ENCODE results near the gene NUFIP1.
A peak's percentile ranks its signal among the peaks of the same experiment; 100 is the strongest.
"Not testable (repeated sequence)": the region's sequence is repeated elsewhere in the genome, so short reads cannot be mapped to it uniquely, and the experiment has no call there.

NUFIP1 gene

GRCh38 chr13:44908266-44908665 is 81.0 kb downstream of the NUFIP1 start:
- no peaks in the 10 kb centered on the region for H3K36me3 ChIP-seq (ENCODE audit: control insufficient read depth in 5 of 5, insufficient read depth in 5 of 5, low read length in 5 of 5)
- peaks cover 0 to 5% (median 5%) of the 10 kb centered on the region in 5 donors for H3K9me3 ChIP-seq (ENCODE audit: control insufficient read depth in 5 of 5, low read length in 5 of 5)
- no peak overlapping the region for H3K9ac ChIP-seq (ENCODE audit: low read length in 5 of 5)
- no peak overlapping the region for H3K4me3 ChIP-seq (ENCODE audit: low read depth in 1 of 5, low read length in 5 of 5)
- H3K4me1 ChIP-seq (ENCODE audit: control insufficient read depth in 5 of 5, insufficient read depth in 5 of 5, low read length in 5 of 5): peaks cover 6 to 31% (median 24%) of the 10 kb centered on the region in 5 donors
- no peaks in the 10 kb centered on the region for H3K27me3 ChIP-seq (ENCODE audit: control insufficient read depth in 5 of 5, insufficient read depth in 4 of 5, low read length in 5 of 5)
- H3K27ac ChIP-seq (ENCODE audit: low read depth, low read length): no peak overlapping the region

GRCh38 chr13:44906713-44907112 is 82.6 kb downstream of the NUFIP1 start:
- H3K27me3 ChIP-seq (ENCODE audit: control insufficient read depth in 5 of 5, insufficient read depth in 4 of 5, low read length in 5 of 5): no peaks in the 10 kb centered on the region
- H3K9ac ChIP-seq (ENCODE audit: low read length in 5 of 5): no peak overlapping the region
- peaks cover 0 to 5% (median 5%) of the 10 kb centered on the region in 5 donors for H3K9me3 ChIP-seq (ENCODE audit: control insufficient read depth in 5 of 5, low read length in 5 of 5)
- H3K4me1 ChIP-seq (ENCODE audit: control insufficient read depth in 5 of 5, insufficient read depth in 5 of 5, low read length in 5 of 5): peaks cover 6 to 31% (median 25%) of the 10 kb centered on the region in 5 donors
- no peaks in the 10 kb centered on the region for H3K36me3 ChIP-seq (ENCODE audit: control insufficient read depth in 5 of 5, insufficient read depth in 5 of 5, low read length in 5 of 5)
- no peak overlapping the region for H3K27ac ChIP-seq (ENCODE audit: low read depth, low read length)
- no peak overlapping the region for H3K4me3 ChIP-seq (ENCODE audit: low read depth in 1 of 5, low read length in 5 of 5)

DNA sequence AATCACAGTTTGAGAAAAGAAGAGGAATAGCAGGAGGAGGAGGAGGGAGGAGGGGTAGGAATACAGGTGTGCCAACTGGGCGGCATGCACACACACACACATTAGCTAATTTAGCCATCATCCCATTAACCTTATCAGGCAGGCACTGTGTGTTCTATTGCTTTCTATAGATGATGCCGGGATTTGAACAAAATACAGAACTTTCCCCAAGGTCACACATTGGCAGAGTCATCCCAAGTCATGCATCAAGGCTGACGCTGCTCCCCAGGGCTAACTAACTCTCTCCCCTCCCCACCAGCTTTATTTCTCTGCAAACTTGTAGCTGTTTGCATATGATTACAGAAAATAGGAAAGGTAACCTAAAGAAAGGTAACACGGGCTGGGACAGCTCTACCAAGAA is 83.0 kb downstream of the NUFIP1 start:
- Histone ChIP-seq H3K9me3 (ENCODE audit: control insufficient read depth in 5 of 5, low read length in 5 of 5) (peaks cover 0 to 3% (median 1%) of the 10 kb centered on the region in 5 donors), H3K4me3 (ENCODE audit: low read depth in 1 of 5, low read length in 5 of 5) (no peak overlapping the region), H3K27ac (ENCODE audit: low read depth, low read length) (no peak overlapping the region), H3K36me3 (ENCODE audit: control insufficient read depth in 5 of 5, insufficient read depth in 5 of 5, low read length in 5 of 5) (no peaks in the 10 kb centered on the region), H3K4me1 (ENCODE audit: control insufficient read depth in 5 of 5, insufficient read depth in 5 of 5, low read length in 5 of 5) (peaks cover 6 to 31% (median 25%) of the 10 kb centered on the region in 5 donors), H3K27me3 (ENCODE audit: control insufficient read depth in 5 of 5, insufficient read depth in 4 of 5, low read length in 5 of 5) (no peaks in the 10 kb centered on the region), H3K9ac (ENCODE audit: low read length in 5 of 5) (no peak overlapping the region)

- peaks cover 6 to 31% (median 25%) of the 10 kb centered on the region in 5 donors for H3K4me1 ChIP-seq (ENCODE audit: control insufficient read depth in 5 of 5, insufficient read depth in 5 of 5, low read length in 5 of 5)
- H3K9me3 ChIP-seq (ENCODE audit: control insufficient read depth in 5 of 5, low read length in 5 of 5): no peaks in the 10 kb centered on the region
- H3K27ac ChIP-seq (ENCODE audit: low read depth, low read length): no peak overlapping the region
- no peaks in the 10 kb centered on the region for H3K36me3 ChIP-seq (ENCODE audit: control insufficient read depth in 5 of 5, insufficient read depth in 5 of 5, low read length in 5 of 5)
- no peak overlapping the region for H3K9ac ChIP-seq (ENCODE audit: low read length in 5 of 5)
- H3K4me3 ChIP-seq (ENCODE audit: low read depth in 1 of 5, low read length in 5 of 5): no peak overlapping the region
- H3K27me3 ChIP-seq (ENCODE audit: control insufficient read depth in 5 of 5, insufficient read depth in 4 of 5, low read length in 5 of 5): no peaks in the 10 kb centered on the region
These were observed 83.7 kb downstream of the NUFIP1 start for GRCh38 chr13:44905556-44905955.

- Histone ChIP-seq H3K36me3 (ENCODE audit: control insufficient read depth in 5 of 5, insufficient read depth in 5 of 5, low read length in 5 of 5) (no peaks in the 10 kb centered on the region), H3K27ac (ENCODE audit: low read depth, low read length) (no peak overlapping the region), H3K27me3 (ENCODE audit: control insufficient read depth in 5 of 5, insufficient read depth in 4 of 5, low read length in 5 of 5) (no peaks in the 10 kb centered on the region), H3K4me3 (ENCODE audit: low read depth in 1 of 5, low read length in 5 of 5) (no peak overlapping the region), H3K9me3 (ENCODE audit: control insufficient read depth in 5 of 5, low read length in 5 of 5) (no peaks in the 10 kb centered on the region), H3K9ac (ENCODE audit: low read length in 5 of 5) (no peak overlapping the region), H3K4me1 (ENCODE audit: control insufficient read depth in 5 of 5, insufficient read depth in 5 of 5, low read length in 5 of 5) (peaks cover 6 to 31% (median 25%) of the 10 kb centered on the region in 5 donors)
These were observed 84.3 kb downstream of the NUFIP1 start for GRCh38 chr13:44904967-44905366.

DNA sequence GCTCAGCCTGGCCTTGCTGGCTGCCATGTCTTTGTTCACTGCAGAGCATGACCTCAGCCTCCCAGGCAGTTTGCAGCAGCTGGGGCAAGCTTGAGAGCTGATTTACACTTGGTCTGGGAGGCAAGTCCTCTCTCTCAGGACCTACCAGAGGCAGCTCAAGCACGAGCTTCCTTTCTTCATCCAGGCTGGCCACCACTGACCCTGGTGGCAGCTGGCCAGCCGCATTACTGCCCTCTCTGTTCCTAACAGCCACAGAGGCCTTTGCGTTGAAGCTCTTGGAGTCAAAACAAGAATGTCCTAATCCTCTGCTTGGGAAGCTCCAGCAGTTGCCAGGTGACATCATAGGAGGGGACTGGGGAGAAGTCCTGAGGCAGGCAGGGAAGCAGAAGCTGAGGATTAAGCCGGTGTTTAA is 85.7 kb downstream of the NUFIP1 start:
- Histone ChIP-seq H3K4me3 (ENCODE audit: low read depth in 1 of 5, low read length in 5 of 5) (no peak overlapping the region), H3K9ac (ENCODE audit: low read length in 5 of 5) (no peak overlapping the region)

GRCh38 chr13:44902738-44903137 is 86.5 kb downstream of the NUFIP1 start:
- H3K9me3 ChIP-seq (ENCODE audit: control insufficient read depth in 5 of 5, low read length in 5 of 5): no peaks in the 10 kb centered on the region
- H3K4me1 ChIP-seq (ENCODE audit: control insufficient read depth in 5 of 5, insufficient read depth in 5 of 5, low read length in 5 of 5): peaks cover 6 to 31% (median 25%) of the 10 kb centered on the region in 5 donors
- H3K4me3 ChIP-seq (ENCODE audit: low read depth in 1 of 5, low read length in 5 of 5): no peak overlapping the region
- H3K27me3 ChIP-seq (ENCODE audit: control insufficient read depth in 5 of 5, insufficient read depth in 4 of 5, low read length in 5 of 5): no peaks in the 10 kb centered on the region
- H3K27ac ChIP-seq (ENCODE audit: low read depth, low read length): no peak overlapping the region
- H3K9ac ChIP-seq (ENCODE audit: low read length in 5 of 5): no peak overlapping the region
- H3K36me3 ChIP-seq (ENCODE audit: control insufficient read depth in 5 of 5, insufficient read depth in 5 of 5, low read length in 5 of 5): no peaks in the 10 kb centered on the region

More for the DNA sequence above, 85.7 kb downstream of the NUFIP1 start:
- peak overlapping the region; percentile 33 for H3K27ac ChIP-seq (ENCODE audit: low read depth, low read length)
- no peaks in the 10 kb centered on the region for H3K36me3 ChIP-seq (ENCODE audit: control insufficient read depth in 5 of 5, insufficient read depth in 5 of 5, low read length in 5 of 5)
- peaks cover 6 to 31% (median 25%) of the 10 kb centered on the region in 5 donors for H3K4me1 ChIP-seq (ENCODE audit: control insufficient read depth in 5 of 5, insufficient read depth in 5 of 5, low read length in 5 of 5)
- no peaks in the 10 kb centered on the region for H3K27me3 ChIP-seq (ENCODE audit: control insufficient read depth in 5 of 5, insufficient read depth in 4 of 5, low read length in 5 of 5)
- H3K9me3 ChIP-seq (ENCODE audit: control insufficient read depth in 5 of 5, low read length in 5 of 5): no peaks in the 10 kb centered on the region

GRCh38 chr13:44899967-44900366 is 89.3 kb downstream of the NUFIP1 start:
- Histone ChIP-seq H3K27ac (ENCODE audit: low read depth, low read length) (no peak overlapping the region), H3K4me1 (ENCODE audit: control insufficient read depth in 5 of 5, insufficient read depth in 5 of 5, low read length in 5 of 5) (peaks cover 4 to 13% (median 12%) of the 10 kb centered on the region in 5 donors), H3K9me3 (ENCODE audit: control insufficient read depth in 5 of 5, low read length in 5 of 5) (no peaks in the 10 kb centered on the region), H3K27me3 (ENCODE audit: control insufficient read depth in 5 of 5, insufficient read depth in 4 of 5, low read length in 5 of 5) (no peaks in the 10 kb centered on the region), H3K36me3 (ENCODE audit: control insufficient read depth in 5 of 5, insufficient read depth in 5 of 5, low read length in 5 of 5) (no peaks in the 10 kb centered on the region), H3K4me3 (ENCODE audit: low read depth in 1 of 5, low read length in 5 of 5) (no peak overlapping the region), H3K9ac (ENCODE audit: low read length in 5 of 5) (no peak overlapping the region)

- H3K9ac ChIP-seq (ENCODE audit: low read length in 5 of 5); H3K4me1 ChIP-seq (ENCODE audit: control insufficient read depth in 5 of 5, insufficient read depth in 5 of 5, low read length in 5 of 5); H3K4me3 ChIP-seq (ENCODE audit: low read depth in 1 of 5, low read length in 5 of 5); H3K27ac ChIP-seq (ENCODE audit: low read depth, low read length); H3K27me3 ChIP-seq (ENCODE audit: control insufficient read depth in 5 of 5, insufficient read depth in 4 of 5, low read length in 5 of 5); H3K9me3 ChIP-seq (ENCODE audit: control insufficient read depth in 5 of 5, low read length in 5 of 5); H3K36me3 ChIP-seq (ENCODE audit: control insufficient read depth in 5 of 5, insufficient read depth in 5 of 5, low read length in 5 of 5): not testable (repeated sequence)
These were observed 91.0 kb downstream of the NUFIP1 start for GRCh38 chr13:44898308-44898707.

DNA sequence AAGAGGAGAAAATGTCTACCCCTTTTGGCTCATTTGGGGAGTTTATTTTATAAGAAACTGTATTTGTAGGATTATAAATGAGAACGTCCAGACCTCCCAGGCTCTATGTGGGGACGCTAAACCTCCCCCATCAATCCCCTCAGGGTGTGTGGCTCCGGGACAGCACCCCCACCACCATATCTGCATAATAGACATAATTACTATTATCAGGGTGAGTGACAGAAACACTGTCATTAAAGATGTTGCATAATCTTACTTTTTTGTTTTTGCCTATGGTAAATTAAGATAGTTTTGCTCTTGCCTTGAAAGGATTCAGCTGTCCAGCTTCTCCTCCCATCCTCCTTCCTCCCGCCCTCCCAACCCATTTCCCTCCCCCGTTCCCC is 93.3 kb downstream of the NUFIP1 start:
- Histone ChIP-seq H3K27me3 (ENCODE audit: control insufficient read depth in 5 of 5, insufficient read depth in 4 of 5, low read length in 5 of 5) (no peaks in the 10 kb centered on the region), H3K27ac (ENCODE audit: low read depth, low read length) (no peak overlapping the region), H3K4me3 (ENCODE audit: low read depth in 1 of 5, low read length in 5 of 5) (no peak overlapping the region), H3K4me1 (ENCODE audit: control insufficient read depth in 5 of 5, insufficient read depth in 5 of 5, low read length in 5 of 5) (no peaks in the 10 kb centered on the region), H3K36me3 (ENCODE audit: control insufficient read depth in 5 of 5, insufficient read depth in 5 of 5, low read length in 5 of 5) (no peaks in the 10 kb centered on the region), H3K9me3 (ENCODE audit: control insufficient read depth in 5 of 5, low read length in 5 of 5) (no peaks in the 10 kb centered on the region), H3K9ac (ENCODE audit: low read length in 5 of 5) (no peak overlapping the region)

Data from subcutaneous abdominal adipose tissue (tissue), 5 donors.